GM18517 (cell line): ENCODE measurements around the gene HHEX.

Experiments used
- ATAC-seq: cut with Tn5 transposase; IDR thresholded peaks from one replicate; pipeline ENCODE4 v1.9.1; 2021; ENCODE audit warnings: mild to moderate bottlenecking, moderate library complexity; ENCODE audit not compliant: unreplicated experiment

HHEX gene

GRCh38 chr10:92692697-92693533 lies 3.2 kb downstream of the HHEX start:
- ATAC-seq = no peak

GRCh38 chr10:92693534-92693893 lies 3.8 kb downstream of the HHEX start:
- no peak for ATAC-seq

- ATAC-seq = no peak
These were observed 6.2 kb downstream of the HHEX start for GRCh38 chr10:92695679-92696605.

GRCh38 chr10:92696606-92697383 lies 7.0 kb downstream of the HHEX start:
- no peak for ATAC-seq

GRCh38 chr10:92697663-92698511 lies 8.1 kb downstream of the HHEX start:
- no peak for ATAC-seq

- ATAC-seq = no peak
These were observed 9.4 kb downstream of the HHEX start for GRCh38 chr10:92699193-92699517.

GRCh38 chr10:92699518-92700381 lies 10.0 kb downstream of the HHEX start:
- no peak for ATAC-seq

GRCh38 chr10:92702301-92702916 lies 12.7 kb downstream of the HHEX start:
- no peak for ATAC-seq

GRCh38 chr10:92712016-92712889 lies 22.5 kb downstream of the HHEX start:
- ATAC-seq = no peak

GRCh38 chr10:92714152-92714845 lies 24.5 kb downstream of the HHEX start:
- ATAC-seq = no peak

GRCh38 chr10:92714872-92715271 lies 25.1 kb downstream of the HHEX start:
- no peak for ATAC-seq

- no peak for ATAC-seq
These were observed 30.5 kb downstream of the HHEX start for GRCh38 chr10:92719991-92720830.

- no peak for ATAC-seq
These were observed 31.0 kb downstream of the HHEX start for GRCh38 chr10:92720831-92721165.

- ATAC-seq = no peak
These were observed 32.6 kb downstream of the HHEX start for GRCh38 chr10:92722349-92722748.

GRCh38 chr10:92727141-92727540 lies 37.4 kb downstream of the HHEX start:
- ATAC-seq = no peak

- ATAC-seq = no peak
These were observed 37.8 kb downstream of the HHEX start for GRCh38 chr10:92727550-92727949.

- ATAC-seq = peak; percentile 92
These were observed 40.1 kb downstream of the HHEX start for GRCh38 chr10:92729886-92730285.
